H1 (cell line): ENCODE measurements around the gene PRSS36. TPM values are rescaled to one million over a fixed set of nuclear protein-coding genes. Genes with fewer than 3 reads are reported as not detected.

ENCODE experiments used
- CTCF ChIA-PET: fragments of 300-600 bp; sonication (Branson Sonifier 250); formaldehyde crosslinking; loops from one replicate; lab custom pipeline; 2021; ENCODE audit not compliant: partially characterized antibody; lab: Charles Lee
- POLR2A ChIA-PET: fragments of 300-600 bp; sonication (Branson Sonifier 250); formaldehyde crosslinking; loops from one replicate; lab custom pipeline; 2021; ENCODE audit warnings: inconsistent platforms; ENCODE audit not compliant: partially characterized antibody; lab: Charles Lee
- DNase-seq, 2 experiments: peaks; one replicate each; pipeline versions ENCODE4 v3.0.0 to v3.0.0-alpha.2; 2010 to 2022; ENCODE audit warnings: low spot score in 2 of 2, low read depth in 1 of 2, mixed read lengths in 1 of 2
- FAIRE-seq: peaks from 2 replicates; lab custom pipeline; 2011; peaks lifted over from hg19 to GRCh38; lab: Jason Lieb, UNC
- H2AFZ ChIP-seq: 2 replicates; pipeline ENCODE4 v1.8.1; 2012; ENCODE audit warnings: low read length, inconsistent platforms
- H2AK5ac ChIP-seq: 2 replicates; pipeline ENCODE4 v1.6.1; 2013; ENCODE audit warnings: low read depth, low read length
- H2BK120ac ChIP-seq: replicated peaks from 2 replicates; pipeline ENCODE3; 2013; ENCODE audit warnings: low read depth, low read length, inconsistent platforms
- H2BK12ac ChIP-seq: 2 replicates; pipeline ENCODE4 v1.6.1; 2013; ENCODE audit warnings: low read depth, low read length
- H2BK15ac ChIP-seq: 2 replicates; pipeline ENCODE4 v1.6.1; 2013; ENCODE audit warnings: low read length
- H2BK20ac ChIP-seq: 2 replicates; pipeline ENCODE4 v1.6.1; 2013; ENCODE audit warnings: low read length
- H2BK5ac ChIP-seq: 2 replicates; pipeline ENCODE4 v1.6.1; 2013; ENCODE audit warnings: low read depth, low read length
- H3K14ac ChIP-seq: 2 replicates; pipeline ENCODE4 v1.6.1; 2013; ENCODE audit warnings: inconsistent platforms; ENCODE audit not compliant: insufficient read length
- H3K18ac ChIP-seq: 2 replicates; pipeline ENCODE4 v1.6.1; 2013; ENCODE audit warnings: low read length; ENCODE audit errors: extremely low read depth
- H3K23ac ChIP-seq: 2 replicates; pipeline ENCODE4 v1.6.1; 2013; ENCODE audit warnings: inconsistent platforms; ENCODE audit not compliant: insufficient read length
- H3K23me2 ChIP-seq: 2 replicates; pipeline ENCODE4 v1.6.1; 2013; ENCODE audit warnings: low read depth, low read length
- H3K27ac ChIP-seq: 2 replicates; pipeline ENCODE4 v1.6.1; 2011; ENCODE audit warnings: low read depth, low read length, inconsistent platforms
- H3K27me3 ChIP-seq, 4 experiments: replicated peaks in 1 of 4; 1 replicate in 1 of 4; 2 replicates in 3 of 4; pipeline versions ENCODE4 v1.6.1 to v1.8.1; 2011 to 2013; ENCODE audit warnings: low read length in 3 of 4, mild to moderate bottlenecking in 3 of 4, inconsistent platforms in 2 of 4, mixed read lengths in 2 of 4, moderate library complexity in 1 of 4; ENCODE audit not compliant: control insufficient read depth in 3 of 4, insufficient read depth in 3 of 4; ENCODE audit errors: extremely low read depth in 1 of 4
- H3K36me3 ChIP-seq, 4 experiments: 2 replicates each; pipeline versions ENCODE4 v1.6.1 to v1.8.1; 2011 to 2013; ENCODE audit warnings: mild to moderate bottlenecking in 4 of 4, low read length in 3 of 4, moderate library complexity in 2 of 4, control low read depth in 1 of 4, inconsistent platforms in 1 of 4; ENCODE audit not compliant: insufficient read depth in 4 of 4, control insufficient read depth in 2 of 4
- H3K4ac ChIP-seq: replicated peaks from 2 replicates; pipeline ENCODE3; 2013; ENCODE audit warnings: low read length, low read depth, mixed read lengths, inconsistent platforms; ENCODE audit not compliant: insufficient read length
- H3K4me1 ChIP-seq, 4 experiments: replicated peaks in 1 of 4; 1 replicate in 1 of 4; 2 replicates in 3 of 4; pipeline versions ENCODE4 v1.6.1 to v1.8.1; 2011 to 2013; ENCODE audit warnings: low read length in 3 of 4, inconsistent platforms in 2 of 4, mixed read lengths in 1 of 4; ENCODE audit not compliant: insufficient read depth in 4 of 4, control insufficient read depth in 3 of 4
- H3K4me2 ChIP-seq, 2 experiments: 2 replicates each; pipeline versions ENCODE4 v1.6.1 to v1.8.1; 2011 to 2013; ENCODE audit warnings: low read depth in 2 of 2, low read length in 2 of 2, control low read depth in 1 of 2, inconsistent platforms in 1 of 2, mild to moderate bottlenecking in 1 of 2; ENCODE audit not compliant: insufficient read depth in 1 of 2
- H3K4me3 ChIP-seq, 4 experiments: fragments of 200-600, 300-600 bp in 1 of 4; sonication (generic), shearing (Covaris generic), sonication (Bioruptor Twin) in 1 of 4; 2 replicates each; pipeline versions ENCODE4 v1.5.1 to v1.8.1; 2011 to 2016; ENCODE audit warnings: low read length in 4 of 4, low read depth in 3 of 4, control low read depth in 2 of 4, inconsistent platforms in 2 of 4, mild to moderate bottlenecking in 2 of 4, mixed read lengths in 1 of 4, moderate library complexity in 1 of 4; ENCODE audit not compliant: insufficient read depth in 2 of 4; ENCODE audit errors: extremely low read depth in 1 of 4
- H3K56ac ChIP-seq: replicated peaks from 2 replicates; pipeline ENCODE3; 2013; ENCODE audit warnings: low read depth, mild to moderate bottlenecking, mixed read lengths, low read length, inconsistent platforms; ENCODE audit not compliant: insufficient read length
- H3K79me1 ChIP-seq: 2 replicates; pipeline ENCODE4 v1.6.1; 2013; ENCODE audit warnings: low read depth, low read length, control low read depth
- H3K79me2 ChIP-seq, 2 experiments: 2 replicates each; pipeline versions ENCODE4 v1.6.1 to v1.8.1; 2012 to 2013; ENCODE audit warnings: low read length in 2 of 2, mild to moderate bottlenecking in 2 of 2, inconsistent platforms in 1 of 2; ENCODE audit not compliant: insufficient read depth in 2 of 2, control insufficient read depth in 1 of 2
- H3K9ac ChIP-seq, 4 experiments: replicated peaks in 1 of 4; 1 replicate in 1 of 4; 2 replicates in 3 of 4; pipeline versions ENCODE4 v1.6.1 to v1.8.1; 2011 to 2013; ENCODE audit warnings: low read depth in 3 of 4, low read length in 3 of 4, control low read depth in 2 of 4, mild to moderate bottlenecking in 2 of 4, moderate library complexity in 2 of 4, inconsistent platforms in 1 of 4; ENCODE audit errors: extremely low read depth in 1 of 4
- H3K9me3 ChIP-seq, 2 experiments: 2 replicates each; pipeline versions ENCODE4 v1.6.1 to v1.8.1; 2012 to 2013; ENCODE audit warnings: mild to moderate bottlenecking in 2 of 2, moderate library complexity in 2 of 2, control low read depth in 1 of 2, inconsistent platforms in 1 of 2, low read depth in 1 of 2, low read length in 1 of 2, mixed read lengths in 1 of 2; ENCODE audit not compliant: insufficient read depth in 2 of 2
- H4K20me1 ChIP-seq, 2 experiments: replicated peaks in 1 of 2; 2 replicates each; pipeline versions ENCODE3 to v1.8.1; 2011 to 2013; ENCODE audit warnings: inconsistent platforms in 2 of 2, low read length in 2 of 2, mild to moderate bottlenecking in 1 of 2; ENCODE audit not compliant: insufficient read depth in 2 of 2, control insufficient read depth in 1 of 2
- H4K5ac ChIP-seq: 2 replicates; pipeline ENCODE4 v1.6.1; 2013; ENCODE audit warnings: low read length, low read depth, mixed read lengths, inconsistent platforms; ENCODE audit not compliant: insufficient read length
- H4K8ac ChIP-seq: 2 replicates; pipeline ENCODE4 v1.8.0; 2013; ENCODE audit warnings: mild to moderate bottlenecking, moderate library complexity, low read length, inconsistent platforms; ENCODE audit not compliant: insufficient read depth; ENCODE audit errors: extremely low read depth
- H4K91ac ChIP-seq: replicated peaks from 2 replicates; pipeline ENCODE3; 2013; ENCODE audit warnings: low read length, mixed read lengths, inconsistent platforms; ENCODE audit not compliant: insufficient read length
- BACH1 ChIP-seq: IDR thresholded peaks from 2 replicates; pipeline ENCODE4 v1.6.1; 2012; ENCODE audit warnings: low read length, improper control_type of control experiment
- SUZ12 ChIP-seq: fragments of 200-600 bp; sonication (generic); IDR thresholded peaks from 2 replicates; pipeline ENCODE4 v1.6.1; 2012; ENCODE audit warnings: mild to moderate bottlenecking, inconsistent platforms, low read length, moderate library complexity, mixed read lengths
- WGBS, 2 experiments: shearing (Covaris generic) in 1 of 2; methylation state at CpG; one replicate each; pipeline versions ENCODE4 v1.1.6 to v1.1.7; 2013 to 2015; ENCODE audit warnings: low lambda C conversion rate in 2 of 2, mixed read lengths in 2 of 2, inconsistent platforms in 1 of 2, low coverage in 1 of 2, missing lambda C conversion rate in 1 of 2; ENCODE audit not compliant: insufficient replicate concordance in 2 of 2, insufficient coverage in 1 of 2, insufficient read length in 1 of 2; ENCODE audit errors: extremely low coverage in 1 of 2, missing lambda C conversion rate in 1 of 2; 5-methylcytosine and 5-hydroxymethylcytosine counted together
- polyA plus RNA-seq, 7 experiments: library from polyadenylated mRNA; depleted of rRNA in 3 of 7; stranded (reverse) in 5 of 7; unstranded in 2 of 7; fragments of >200 nt in 5 of 7; fragments of 200-250 nt in 2 of 7; gene quantifications; 1 replicate in 5 of 7; 2 replicates in 1 of 7; 4 replicates in 1 of 7; pipeline versions ENCODE4 v1.2.1 to v1.2.3, GENCODE V29; 2011 to 2013; ENCODE audit warnings: missing spikeins in 2 of 7, mixed read lengths in 2 of 7
- total RNA-seq: library from RNA; stranded (reverse); fragmentation: NEBNext Ultra II Directional; extraction: Animal tissue kit (Norgen Biotek cat#: 25700); gene quantifications from 2 replicates; pipeline ENCODE4 v1.2.1, GENCODE V29; 2021

Gene PRSS36
- total and polyA plus RNA-seq, 2 of the 8 experiments (the other 6 are each of a cell fraction or from before 2014, with no cell fraction given): 1.3 to 1.9 TPM

DNA sequence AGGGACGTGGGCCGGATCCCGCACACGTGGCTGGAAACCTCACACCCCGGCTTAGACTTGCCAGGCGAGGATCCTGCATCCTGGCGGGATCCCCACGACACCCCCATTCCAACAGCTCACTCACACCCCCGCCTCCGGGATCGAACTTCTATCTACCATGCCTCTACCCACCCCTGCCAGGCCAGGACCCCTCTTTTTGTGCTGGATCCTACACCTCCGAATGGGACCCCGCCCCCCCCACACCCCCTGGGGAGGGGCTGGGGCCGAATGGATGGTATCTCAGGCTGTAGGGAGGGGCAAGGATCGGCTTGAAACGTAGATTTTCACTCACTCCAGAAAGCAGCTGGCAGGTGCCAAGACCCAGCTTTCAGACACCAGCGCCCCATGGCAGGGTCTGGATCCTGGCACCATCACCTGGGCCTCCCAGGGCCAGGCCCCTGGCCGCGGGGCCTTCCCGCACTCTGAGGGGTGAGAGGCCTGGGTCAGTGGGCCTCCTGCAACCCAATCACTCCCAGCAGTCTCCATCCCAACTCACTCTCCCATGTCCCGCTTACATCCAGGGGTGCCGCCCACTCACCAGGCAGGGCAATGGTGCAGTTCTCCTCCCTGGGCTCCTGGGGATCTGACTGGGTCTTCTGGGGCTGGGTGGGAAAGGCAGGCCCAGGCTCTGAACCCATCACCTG, 6.7 kb downstream of the PRSS36 start:
- Histone ChIP-seq H3K79me1 (no peaks in the 10 kb centered on the region), H4K8ac (no peak overlapping the region; the same call in 1 of the 2 replicates), H3K9ac (no peak overlapping the region; a peak in 1 of 7 replicates), H3K23me2 (peaks cover 5% of the 10 kb centered on the region; the same call in 1 of the 2 replicates), H2AFZ (no peak overlapping the region), H2BK12ac (peak overlapping the region; percentile 55; the same call in 1 of the 2 replicates), H4K20me1 (no peaks in the 10 kb centered on the region), H3K23ac (no peak overlapping the region), H3K36me3 (no peaks in the 10 kb centered on the region), H3K9me3 (no peaks in the 10 kb centered on the region), H2AK5ac (no peak overlapping the region), H2BK5ac (no peak overlapping the region), H3K18ac (peak overlapping the region; percentile 93), H3K14ac (no peak overlapping the region), H3K4me2 (peak overlapping the region; percentile 4 to 72; a peak in 2 of 4 replicates), H3K4me1 (peaks cover 5 to 25% (median 22%) of the 10 kb centered on the region in 4 experiments), H3K4ac (no peak overlapping the region), H3K27me3 (peaks cover 1 to 20% (median 15%) of the 10 kb centered on the region in 4 experiments), H3K79me2 (no peaks in the 10 kb centered on the region), H3K4me3 (peak overlapping the region in 2 of 4 experiments; percentile 10 to 54; a peak in 5 of 8 replicates), H2BK15ac (0 out of 2 replicates have a peak overlapping the region, but pooled peaks have one; percentile 88), H2BK20ac (no peak overlapping the region)
- ChIA-PET POLR2A (interaction anchor here (0.6 to 34.9 kb wide), 12 partner anchors 22 to 315 kb away, joined by 3 to 713 read pairs (median 5); partner anchors contain the start of genes ARMC5, BCKDK, FUS and HSD3B7), CTCF (interaction anchor here (0.8 to 8.1 kb wide), 24 partner anchors 9 to 189 kb away, joined by 3 to 56 read pairs (median 4); partner anchors contain the start of genes BCKDK, HSD3B7, KAT8 and PRSS53)
- no peak for FAIRE-seq
- WGBS, 2 experiments: 79% methylated on average over 19 of the region's 22 CpGs; no CpG with 5 or more reads in 1 of the 2 experiments
- TF ChIP-seq SUZ12 (peak; percentile 14; the same call in 1 of the 2 replicates), BACH1 (no peak)
- TF ChIP-seq, all 59 proteins: peak for 1
- H3K56ac ChIP-seq: no peak overlapping the region
- no peak overlapping the region for H2BK120ac ChIP-seq
- H4K5ac ChIP-seq: no peak overlapping the region
- H3K27ac ChIP-seq: no peak overlapping the region
- peak in 1 of 2 experiments; percentile 55 for DNase-seq
- peak overlapping the region; percentile 96 for H4K91ac ChIP-seq
